Neural cell (in vitro differentiated cells): ENCODE results near the gene RGS19. TPM values are rescaled to one million over a fixed set of nuclear protein-coding genes. Genes with fewer than 3 reads are reported as not detected.

ENCODE experiments used
- H2AFZ ChIP-seq: fragments of 200-600, 300-800 bp; sonication (generic), shearing (Covaris generic); 2 replicates; pipeline ENCODE4 v1.6.0; 2014; ENCODE audit warnings: low read depth, mild to moderate bottlenecking, antibody characterized with exemption, low read length, moderate library complexity
- H3F3A ChIP-seq: fragments of 200-600 bp; shearing (Covaris generic); 2 replicates; pipeline ENCODE4 v1.6.1; 2016; ENCODE audit warnings: mild to moderate bottlenecking, moderate library complexity, mixed read lengths, antibody characterized with exemption, low read length; ENCODE audit not compliant: insufficient read depth, poor library complexity, severe bottlenecking
- H3K27ac ChIP-seq: fragments of 200-600, 300-800 bp; sonication (generic), shearing (Covaris generic); 2 replicates; pipeline ENCODE4 v1.5.1; 2014; ENCODE audit warnings: mild to moderate bottlenecking, low read length, moderate library complexity
- H3K27me3 ChIP-seq: fragments of 300-800, 200-600 bp; sonication (generic), shearing (Covaris generic); 2 replicates; pipeline ENCODE4 v1.6.0; 2014; ENCODE audit warnings: mild to moderate bottlenecking, low read depth, low read length, moderate library complexity; ENCODE audit not compliant: insufficient read depth
- H3K36me3 ChIP-seq: fragments of 300-800, 200-600 bp; sonication (generic), shearing (Covaris generic); 2 replicates; pipeline ENCODE4 v1.5.1; 2014; ENCODE audit warnings: mild to moderate bottlenecking, antibody characterized with exemption, low read length, moderate library complexity; ENCODE audit not compliant: insufficient read depth
- H3K4me2 ChIP-seq: fragments of 300-800, 200-600 bp; sonication (generic), shearing (Covaris generic); 2 replicates; pipeline ENCODE4 v1.6.0; 2014; ENCODE audit warnings: mild to moderate bottlenecking, low read length
- H3K4me3 ChIP-seq: fragments of 300-800, 200-600 bp; sonication (generic), shearing (Covaris generic); 2 replicates; pipeline ENCODE4 v1.5.1; 2014; ENCODE audit warnings: mild to moderate bottlenecking, low read length, moderate library complexity
- H3K79me2 ChIP-seq: fragments of 200-600 bp; shearing (Covaris generic); replicated peaks from 2 replicates; pipeline ENCODE4 v1.6.0; 2014; ENCODE audit warnings: mild to moderate bottlenecking, low read length, moderate library complexity; ENCODE audit not compliant: insufficient read depth
- H3K9ac ChIP-seq: fragments of 300-800, 200-600 bp; sonication (generic), shearing (Covaris generic); 2 replicates; pipeline ENCODE4 v1.6.1; 2016; ENCODE audit warnings: mild to moderate bottlenecking, low read length, mixed read lengths
- H3K9me2 ChIP-seq: fragments of 200-600 bp; shearing (Covaris generic); 2 replicates; pipeline ENCODE4 v1.6.1; 2016; ENCODE audit warnings: mild to moderate bottlenecking, low read length, mixed read lengths; ENCODE audit not compliant: insufficient read depth
- H3K9me3 ChIP-seq: fragments of 200-600, 300-800 bp; sonication (generic), shearing (Covaris generic); 2 replicates; pipeline ENCODE4 v1.6.1; 2016; ENCODE audit warnings: mild to moderate bottlenecking, mixed run types, low read length, moderate library complexity, mixed read lengths
- H4K20me1 ChIP-seq: fragments of 200-600 bp; shearing (Covaris generic); 2 replicates; pipeline ENCODE4 v1.6.1; 2016; ENCODE audit warnings: mild to moderate bottlenecking, mixed run types; ENCODE audit not compliant: insufficient read depth
- CTCF ChIP-seq: fragments of 450-650 bp; IDR thresholded peaks from 2 replicates; pipeline ENCODE4 v1.5.1; 2014; ENCODE audit warnings: antibody characterized with exemption, mild to moderate bottlenecking, moderate library complexity; ENCODE audit not compliant: poor library complexity, severe bottlenecking
- EP300 ChIP-seq: fragments of 450-650 bp; conservative IDR thresholded peaks from 2 replicates; pipeline ENCODE4 v1.6.1; 2014; ENCODE audit warnings: antibody characterized with exemption, mild to moderate bottlenecking, moderate library complexity; ENCODE audit not compliant: poor library complexity, severe bottlenecking
- EZH2 ChIP-seq: fragments of 200-600, 300-800 bp; shearing (Covaris generic), sonication (generic); IDR thresholded peaks from 2 replicates; pipeline ENCODE4 v1.6.1; 2014; ENCODE audit warnings: antibody characterized with exemption, low read length, borderline replicate concordance, mild to moderate bottlenecking; ENCODE audit not compliant: insufficient read depth, poor library complexity, severe bottlenecking
- MXI1 ChIP-seq: fragments of 450-650 bp; conservative IDR thresholded peaks from 2 replicates; pipeline ENCODE4 v1.6.1; 2014; ENCODE audit warnings: antibody characterized with exemption, mild to moderate bottlenecking; ENCODE audit not compliant: poor library complexity, severe bottlenecking
- POLR2AphosphoS5 ChIP-seq: IDR thresholded peaks from 2 replicates; pipeline ENCODE4 v1.6.1; 2012
- RAD21 ChIP-seq: fragments of 450-650 bp; conservative IDR thresholded peaks from 2 replicates; pipeline ENCODE4 v1.6.1; 2014; ENCODE audit warnings: antibody characterized with exemption, mild to moderate bottlenecking, moderate library complexity
- REST ChIP-seq: IDR thresholded peaks from 2 replicates; pipeline ENCODE4 v1.6.1; 2012; ENCODE audit warnings: borderline replicate concordance
- SMC3 ChIP-seq: fragments of 450-650 bp; conservative IDR thresholded peaks from 2 replicates; pipeline ENCODE4 v1.6.1; 2014; ENCODE audit warnings: antibody characterized with exemption, mild to moderate bottlenecking, moderate library complexity; ENCODE audit not compliant: poor library complexity
- TAF1 ChIP-seq: IDR thresholded peaks from 2 replicates; pipeline ENCODE4 v1.6.1; 2012; ENCODE audit warnings: low read depth
- polyA plus RNA-seq: library from polyadenylated mRNA; depleted of rRNA; stranded (reverse); fragments of >200 nt; gene quantifications from 2 replicates; pipeline ENCODE4 v1.2.3, GENCODE V29; 2014

Gene RGS19
- polyA plus RNA-seq, 1 donor from 2014 or later: 3.4 TPM

- H3K27me3 ChIP-seq: no peaks in the 10 kb centered on the region
- no peaks in the 10 kb centered on the region for H3K9me2 ChIP-seq
- H4K20me1 ChIP-seq: no peaks in the 10 kb centered on the region
- peaks cover 7% of the 10 kb centered on the region for H3K79me2 ChIP-seq
- TF ChIP-seq REST (no peak), CTCF (no peak), MXI1 (no peak), SMC3 (no peak), EP300 (no peak), TAF1 (no peak), RAD21 (no peak)
- no peaks in the 10 kb centered on the region for H3K9me3 ChIP-seq
- H3K9ac ChIP-seq: peak overlapping the region; percentile 83
- no peaks in the 10 kb centered on the region for H3K36me3 ChIP-seq
- peak overlapping the region; percentile 73 for H3K4me2 ChIP-seq
- peak overlapping the region; percentile 78 for H3K4me3 ChIP-seq
- no peak overlapping the region for H3K27ac ChIP-seq
- H2AFZ ChIP-seq: peak overlapping the region; percentile 91
- H3F3A ChIP-seq: no peaks in the 10 kb centered on the region
Observed at GRCh38 chr20:64062276-64062595, 17.1 kb downstream of the RGS19 start.

GRCh38 chr20:64058536-64058935, 20.8 kb downstream of the RGS19 start:
- Histone ChIP-seq H3F3A (no peaks in the 10 kb centered on the region), H3K4me3 (no peak overlapping the region), H3K36me3 (no peaks in the 10 kb centered on the region), H3K9ac (no peak overlapping the region), H3K9me3 (no peaks in the 10 kb centered on the region), H3K79me2 (peaks cover under 1% of the 10 kb centered on the region), H4K20me1 (no peaks in the 10 kb centered on the region), H3K27ac (no peak overlapping the region), H2AFZ (no peak overlapping the region), H3K4me2 (no peak overlapping the region), H3K27me3 (no peaks in the 10 kb centered on the region), H3K9me2 (no peaks in the 10 kb centered on the region)
- TF ChIP-seq TAF1: no peak
- no peak for TF ChIP-seq EP300
- TF ChIP-seq CTCF: no peak
- no peak for TF ChIP-seq RAD21
- TF ChIP-seq EZH2: no peak
- TF ChIP-seq SMC3: no peak
- no peak for TF ChIP-seq REST
- TF ChIP-seq MXI1: no peak
- no peak for TF ChIP-seq POLR2AphosphoS5
